Choroid plexus epithelial cell (primary cell): Measurements from ENCODE around the gene RPAP3.
"Not testable (repeated sequence)": the region's sequence is repeated elsewhere in the genome, so short reads cannot be mapped to it uniquely, and the experiment has no call there.

Experiments used
- DNase-seq: peaks from one replicate; pipeline ENCODE4 v3.0.0-alpha.2; 2010; ENCODE audit warnings: low read depth
- H3K4me3 ChIP-seq: 2 replicates; pipeline ENCODE4 v1.5.1; 2011; ENCODE audit warnings: low read depth, mild to moderate bottlenecking, control low read depth, low read length, moderate library complexity
- CTCF ChIP-seq: conservative IDR thresholded peaks from 2 replicates; pipeline ENCODE4 v1.5.1; 2011; ENCODE audit warnings: low read depth, mild to moderate bottlenecking, control low read depth, inconsistent platforms, low read length, moderate library complexity

RPAP3 gene

GRCh38 chr12:47689215-47689614 is 16.6 kb downstream of the RPAP3 start:
- no peak overlapping the region for H3K4me3 ChIP-seq
- TF ChIP-seq CTCF, result no peak
- DNase-seq, result no peak

DNA sequence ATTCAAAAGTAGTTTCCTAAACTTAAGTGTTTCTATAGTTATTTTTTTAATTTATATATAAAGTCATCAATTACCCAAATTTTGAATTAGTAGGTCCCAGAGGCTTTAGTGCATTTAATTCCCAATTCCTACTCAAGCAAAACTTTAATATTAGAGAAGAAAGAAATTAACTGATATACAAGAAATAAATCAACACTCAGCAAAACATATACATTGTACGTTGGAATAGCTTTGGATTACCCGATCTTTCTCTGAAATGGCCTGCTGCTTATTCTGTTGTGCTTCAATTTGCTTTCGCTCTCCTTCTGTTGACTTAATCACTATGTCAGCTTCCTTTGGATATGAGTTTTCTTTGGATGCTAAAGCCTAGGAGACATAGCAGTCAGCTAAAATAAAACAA is 18.2 kb downstream of the RPAP3 start:
- DNase-seq, result no peak
- no peak for TF ChIP-seq CTCF
- H3K4me3 ChIP-seq, result no peak overlapping the region

DNA sequence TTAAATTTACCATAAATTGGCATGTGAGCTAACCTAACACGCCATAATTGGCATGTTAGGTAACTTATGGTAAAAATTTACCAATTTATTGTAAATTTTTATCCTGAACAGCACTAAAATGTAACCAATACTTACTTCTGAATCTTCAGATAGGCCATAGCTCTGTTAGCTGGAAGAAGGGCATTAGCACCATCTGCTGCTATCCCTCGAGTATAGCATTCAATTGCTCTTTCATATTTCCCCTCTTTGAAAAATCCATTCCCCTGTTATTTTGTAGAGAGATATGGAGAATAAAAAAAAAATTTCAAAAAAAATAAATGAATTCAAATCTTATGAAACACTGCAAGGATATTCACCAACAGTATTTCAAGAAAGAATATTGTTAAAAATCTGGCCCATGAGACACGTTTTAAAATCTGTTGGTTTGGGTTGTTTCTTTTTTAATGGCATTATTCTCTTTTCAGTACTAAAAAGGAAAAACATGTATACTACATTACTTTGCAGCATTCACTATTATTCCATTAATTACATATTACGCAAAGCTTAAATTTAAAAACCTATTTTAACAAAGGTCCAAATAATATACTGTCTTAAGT is 19.1 kb downstream of the RPAP3 start:
- TF ChIP-seq CTCF, result peak; percentile 85
- H3K4me3 ChIP-seq, result no peak overlapping the region
- DNase-seq, result peak; percentile 81

DNA sequence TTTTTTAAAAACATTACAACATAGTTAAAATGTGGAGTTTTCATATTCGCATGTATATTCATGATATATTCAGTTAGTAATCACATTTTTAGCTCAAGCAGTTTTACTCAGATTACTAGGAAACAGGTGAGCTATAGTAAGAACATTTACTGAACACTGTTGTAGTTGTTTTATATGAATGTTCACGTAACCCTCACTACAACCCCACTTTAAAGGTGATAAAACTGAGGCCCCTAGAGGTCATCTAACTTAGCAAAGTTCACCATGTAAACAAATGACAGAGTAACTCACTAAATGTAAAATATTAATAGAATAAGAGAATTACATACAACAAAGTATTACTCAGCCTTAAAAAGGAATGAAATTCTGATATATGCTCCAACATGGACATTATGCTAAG is 26.0 kb downstream of the RPAP3 start:
- no peak overlapping the region for H3K4me3 ChIP-seq
- DNase-seq, result no peak
- no peak for TF ChIP-seq CTCF

GRCh38 chr12:47672068-47672467 is 33.8 kb downstream of the RPAP3 start:
- no peak for TF ChIP-seq CTCF
- DNase-seq, result no peak
- no peak overlapping the region for H3K4me3 ChIP-seq

GRCh38 chr12:47667935-47668334 is 37.9 kb downstream of the RPAP3 start:
- H3K4me3 ChIP-seq, DNase-seq: not testable (repeated sequence)

DNA sequence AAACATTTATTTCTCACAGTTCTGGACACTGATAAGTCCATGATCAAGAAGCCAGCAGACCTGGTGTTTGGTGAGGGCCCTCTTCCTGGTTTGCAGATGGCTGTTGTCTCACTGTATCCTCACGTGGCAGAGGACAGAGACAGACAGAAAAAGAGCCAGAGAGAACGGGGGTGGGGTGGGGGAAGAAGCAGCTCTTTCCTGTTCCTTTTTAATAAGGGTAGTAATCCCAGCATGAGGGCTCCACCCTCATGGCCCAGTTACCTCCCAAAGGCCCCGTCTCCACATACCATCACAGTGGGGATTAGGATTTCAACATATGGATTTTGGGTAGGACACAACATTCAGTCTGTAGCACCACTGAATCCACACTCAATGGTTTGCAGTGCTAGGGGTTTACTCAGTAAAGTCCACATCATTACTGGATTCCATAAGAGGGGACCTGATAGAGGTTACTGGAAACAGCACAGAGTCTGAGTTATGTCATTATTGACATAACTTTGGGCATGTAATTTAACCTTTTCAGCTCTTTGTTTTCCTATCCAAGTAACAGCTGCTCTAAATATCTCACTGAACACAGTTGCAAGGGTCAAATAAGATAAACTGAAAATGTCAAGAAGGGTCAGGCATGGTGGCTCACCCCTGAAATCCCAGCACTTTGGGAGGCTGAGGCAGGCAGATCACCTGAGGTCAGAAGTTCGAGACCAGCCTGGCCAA is 53.2 kb downstream of the RPAP3 start:
- TF ChIP-seq CTCF, result no peak
- no peak overlapping the region for H3K4me3 ChIP-seq
- peak; percentile 37 for DNase-seq
